22Rv1 (cell line): ENCODE data around the gene FIG4.
"Not testable (repeated sequence)": the region's sequence is repeated elsewhere in the genome, so short reads cannot be mapped to it uniquely, and the experiment has no call there.

Experiments used
- H3K27ac ChIP-seq: fragments of 450-650 bp; 2 replicates; pipeline ENCODE4 v1.5.1; 2017
- ZFX ChIP-seq: fragments of 450-650 bp; IDR thresholded peaks from 2 replicates; pipeline ENCODE4 v1.6.1; 2017; ENCODE audit warnings: antibody characterized with exemption, borderline replicate concordance
- TF ChIP-seq, protein P1 (sequence below): fragments of 450-650 bp; IDR thresholded peaks from 2 replicates; pipeline ENCODE4 v1.5.1; 2017; ENCODE audit warnings: mild to moderate bottlenecking

FIG4 gene

DNA sequence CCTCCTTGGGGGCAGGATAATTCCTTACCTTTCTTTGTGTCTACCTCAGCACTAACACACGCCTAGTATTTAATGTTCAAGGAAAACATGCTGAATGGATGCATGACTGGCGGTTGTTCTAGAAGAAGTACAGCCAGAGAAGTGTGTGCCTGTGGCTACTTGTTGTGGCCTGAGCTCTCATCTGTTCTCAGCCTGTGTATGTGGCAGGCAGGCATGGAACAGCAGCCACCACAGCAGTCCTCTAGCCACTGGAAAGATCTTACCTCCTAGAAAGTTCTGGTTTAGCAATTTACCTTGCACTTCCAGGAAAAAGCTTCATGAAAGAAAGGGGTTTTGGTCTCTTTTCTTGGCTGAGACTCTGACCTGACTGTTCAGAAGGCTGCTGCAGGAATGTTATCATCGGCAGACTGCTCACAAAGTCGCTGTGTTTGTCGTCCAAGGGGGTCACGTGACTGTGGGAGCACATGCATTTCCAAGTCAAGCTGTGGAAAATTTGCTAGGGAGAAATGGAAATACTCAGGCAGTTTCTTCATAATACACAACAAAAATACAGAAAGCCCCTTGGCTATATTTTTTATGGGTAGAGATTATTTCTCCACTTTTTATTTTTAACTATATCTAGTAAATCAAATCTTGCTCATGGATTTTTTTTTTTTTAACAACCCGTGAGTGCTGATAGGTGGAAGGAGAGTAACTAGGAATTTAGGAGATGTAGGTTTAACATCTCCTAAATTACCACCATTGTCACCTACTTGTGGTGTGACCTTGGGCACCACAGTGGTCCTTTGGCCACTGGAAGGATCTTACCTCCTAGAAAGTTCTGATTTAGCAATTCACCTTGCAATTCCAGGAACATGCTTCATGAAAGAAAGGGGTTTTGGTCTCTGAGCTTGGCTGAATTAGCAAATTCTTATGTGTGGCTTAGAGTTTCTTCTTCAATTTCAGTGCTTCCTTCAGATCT lies 176.2 kb downstream of the FIG4 start:
- no peak overlapping the region for H3K27ac ChIP-seq
- TF ChIP-seq, protein P1, sequence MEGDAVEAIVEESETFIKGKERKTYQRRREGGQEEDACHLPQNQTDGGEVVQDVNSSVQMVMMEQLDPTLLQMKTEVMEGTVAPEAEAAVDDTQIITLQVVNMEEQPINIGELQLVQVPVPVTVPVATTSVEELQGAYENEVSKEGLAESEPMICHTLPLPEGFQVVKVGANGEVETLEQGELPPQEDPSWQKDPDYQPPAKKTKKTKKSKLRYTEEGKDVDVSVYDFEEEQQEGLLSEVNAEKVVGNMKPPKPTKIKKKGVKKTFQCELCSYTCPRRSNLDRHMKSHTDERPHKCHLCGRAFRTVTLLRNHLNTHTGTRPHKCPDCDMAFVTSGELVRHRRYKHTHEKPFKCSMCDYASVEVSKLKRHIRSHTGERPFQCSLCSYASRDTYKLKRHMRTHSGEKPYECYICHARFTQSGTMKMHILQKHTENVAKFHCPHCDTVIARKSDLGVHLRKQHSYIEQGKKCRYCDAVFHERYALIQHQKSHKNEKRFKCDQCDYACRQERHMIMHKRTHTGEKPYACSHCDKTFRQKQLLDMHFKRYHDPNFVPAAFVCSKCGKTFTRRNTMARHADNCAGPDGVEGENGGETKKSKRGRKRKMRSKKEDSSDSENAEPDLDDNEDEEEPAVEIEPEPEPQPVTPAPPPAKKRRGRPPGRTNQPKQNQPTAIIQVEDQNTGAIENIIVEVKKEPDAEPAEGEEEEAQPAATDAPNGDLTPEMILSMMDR: no peak
- TF ChIP-seq ZFX: no peak

DNA sequence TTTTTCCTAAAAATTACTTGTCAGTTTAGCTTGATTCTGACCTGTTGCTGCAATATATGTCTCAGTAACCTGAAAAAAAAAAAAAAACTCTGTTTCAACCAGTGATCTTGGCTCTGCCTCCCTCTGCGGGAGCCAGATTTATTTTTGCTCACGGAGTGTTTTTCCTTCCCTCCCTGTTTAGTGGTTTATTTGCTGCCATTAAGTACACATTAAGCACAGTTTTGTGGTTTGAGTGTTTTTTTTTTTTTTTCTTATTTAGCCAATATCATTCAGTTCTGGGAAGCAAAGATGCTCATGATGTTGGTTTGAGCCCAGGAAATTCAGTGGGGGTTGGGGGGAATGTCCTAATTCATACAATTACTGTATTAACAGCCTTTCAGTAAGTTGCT lies 176.9 kb downstream of the FIG4 start:
- H3K27ac ChIP-seq: no peak overlapping the region
- TF ChIP-seq, protein P1: no peak
- no peak for TF ChIP-seq ZFX

DNA sequence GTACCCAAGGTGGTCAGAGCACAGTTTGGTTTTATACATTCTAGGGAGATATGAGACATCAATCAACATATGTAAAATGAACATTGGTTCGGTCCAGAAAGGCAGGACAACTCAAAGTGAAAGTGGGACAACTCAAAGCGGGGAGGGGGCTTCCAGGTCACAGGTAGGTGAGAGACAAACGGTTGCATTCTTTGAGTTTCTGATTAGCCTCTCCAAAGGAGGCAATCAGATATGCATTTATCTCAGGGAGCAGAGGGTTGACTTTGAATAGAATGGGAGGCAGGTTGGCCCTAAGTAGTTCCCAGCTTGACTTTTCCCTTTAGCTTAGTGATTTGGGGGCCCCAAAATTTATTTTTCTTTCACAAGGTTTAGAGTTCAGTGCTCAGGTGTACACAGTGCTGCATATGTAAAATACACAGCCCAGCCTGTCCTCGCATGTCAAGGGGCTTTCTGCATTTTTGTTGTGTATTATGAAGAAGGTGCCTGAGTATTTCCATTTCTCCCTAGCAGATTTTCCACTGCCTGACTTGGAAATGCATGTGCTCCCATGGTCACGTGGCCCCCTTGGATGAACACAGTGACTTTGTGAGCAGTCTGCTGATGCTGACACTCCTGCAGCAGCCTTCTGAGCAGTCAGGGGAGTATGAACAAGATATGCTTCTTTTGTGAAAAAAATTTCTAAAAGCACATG lies 178.4 kb downstream of the FIG4 start:
- not testable (repeated sequence) for H3K27ac ChIP-seq

DNA sequence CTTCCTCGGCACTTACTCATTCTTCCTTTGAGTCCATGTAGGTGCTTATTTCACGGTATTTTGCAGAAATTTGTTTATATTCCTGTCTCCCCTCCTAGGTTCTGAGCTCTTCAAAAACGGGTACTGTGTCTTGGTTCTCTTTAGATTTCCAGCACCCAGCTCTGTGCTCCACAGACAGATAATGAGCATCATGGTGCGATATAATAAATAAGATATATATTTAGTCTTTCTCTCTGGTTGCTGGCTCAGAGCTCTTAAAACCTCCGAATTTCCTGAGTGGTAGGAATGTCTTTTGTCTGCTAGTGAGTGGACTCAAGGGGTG lies 179.0 kb downstream of the FIG4 start:
- H3K27ac ChIP-seq: no peak overlapping the region
- TF ChIP-seq, protein P1: no peak
- no peak for TF ChIP-seq ZFX

DNA sequence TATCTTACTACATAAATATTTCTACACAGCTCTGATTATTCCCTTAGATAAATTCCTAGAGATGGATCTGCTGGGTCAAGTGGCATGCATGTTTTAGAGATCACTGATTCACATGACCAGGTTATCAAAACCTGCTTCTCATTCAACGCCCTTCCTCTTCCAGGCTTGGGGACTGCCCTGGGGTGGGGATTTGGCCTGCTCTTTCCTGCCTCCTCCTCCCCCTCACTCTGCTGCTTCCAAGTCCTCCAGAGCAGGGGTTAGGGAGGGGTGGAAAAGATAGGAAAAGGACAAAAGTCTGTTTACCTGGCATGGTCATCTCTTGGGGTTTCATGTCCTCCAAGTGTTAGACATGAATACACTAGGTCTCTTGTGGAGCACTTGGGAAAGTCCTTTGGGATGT lies 181.5 kb downstream of the FIG4 start:
- TF ChIP-seq ZFX: no peak
- TF ChIP-seq, protein P1: no peak
- no peak overlapping the region for H3K27ac ChIP-seq

DNA sequence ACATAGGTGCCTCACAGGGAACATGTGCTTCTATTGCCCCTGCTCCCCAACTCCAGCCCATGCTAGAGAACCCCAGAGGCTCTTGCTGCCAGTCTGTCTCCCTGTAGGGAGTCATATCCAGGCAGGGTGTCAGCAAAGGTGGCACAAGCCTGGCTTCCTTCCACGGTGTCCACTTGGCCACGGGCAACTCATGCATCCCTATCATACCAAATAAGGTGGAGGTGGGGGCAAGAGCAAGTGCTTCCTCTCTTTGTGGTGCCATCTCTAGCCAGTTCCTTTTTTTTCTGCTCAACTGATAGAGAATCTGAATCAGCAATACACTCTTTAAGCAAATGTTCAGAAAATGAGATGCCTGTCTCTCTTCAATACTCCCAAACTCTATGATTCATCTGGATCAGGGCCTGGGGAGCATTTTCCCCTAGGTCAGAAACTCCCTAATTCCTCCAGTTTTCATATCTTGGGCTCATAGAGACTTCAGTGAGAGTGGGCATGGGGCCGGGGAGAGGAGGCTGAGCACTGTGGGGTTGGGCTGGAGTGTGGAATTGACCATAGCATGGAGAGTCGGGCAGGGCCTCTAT lies 182.0 kb downstream of the FIG4 start:
- H3K27ac ChIP-seq: no peak overlapping the region
- TF ChIP-seq ZFX: no peak
- TF ChIP-seq, protein P1: no peak

DNA sequence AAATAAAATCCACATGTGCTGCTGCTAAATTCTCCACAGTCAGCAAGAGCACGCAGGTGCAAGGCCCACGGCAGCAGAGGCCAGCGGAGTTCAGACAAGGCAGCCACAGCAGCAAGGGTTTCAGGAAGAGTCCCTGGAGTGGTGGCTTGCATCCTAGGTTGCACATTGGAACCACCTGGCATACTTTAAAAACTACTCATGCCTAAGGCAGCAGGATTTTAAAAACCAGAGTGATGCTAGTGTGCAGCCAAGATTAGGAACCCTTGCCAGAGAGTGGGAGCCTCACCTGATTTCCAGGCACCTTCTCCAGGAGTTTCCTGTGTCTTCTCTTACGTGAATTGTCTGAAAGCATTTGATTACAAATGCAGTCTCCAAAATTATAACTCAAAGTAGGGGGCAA lies 183.0 kb downstream of the FIG4 start:
- no peak for TF ChIP-seq ZFX
- TF ChIP-seq, protein P1: no peak
- no peak overlapping the region for H3K27ac ChIP-seq
